OCI-LY1 (cell line): ENCODE results near the gene PRKCB.
"Not testable (repeated sequence)": the region's sequence is repeated elsewhere in the genome, so short reads cannot be mapped to it uniquely, and the experiment has no call there.

ENCODE experiments used
- H2AFZ ChIP-seq: fragments of 200-600 bp; sonication (generic), shearing (Covaris generic); 2 replicates; pipeline ENCODE4 v1.6.0; 2014; ENCODE audit warnings: antibody characterized with exemption, mild to moderate bottlenecking, low read length
- H3F3A ChIP-seq: fragments of 200-600 bp; sonication (generic), shearing (Covaris generic); 2 replicates; pipeline ENCODE4 v1.6.0; 2014; ENCODE audit warnings: mild to moderate bottlenecking, antibody characterized with exemption, low read length, moderate library complexity; ENCODE audit not compliant: insufficient read depth
- H3K27ac ChIP-seq: fragments of 200-600 bp; sonication (generic); 2 replicates; pipeline ENCODE4 v1.5.1; 2014; ENCODE audit warnings: low read length, mixed run types, mild to moderate bottlenecking, low read depth; ENCODE audit not compliant: poor library complexity, severe bottlenecking
- H3K27me3 ChIP-seq: fragments of 200-600 bp; sonication (generic); 2 replicates; pipeline ENCODE4 v1.6.0; 2014; ENCODE audit warnings: antibody characterized with exemption, mild to moderate bottlenecking, low read length, moderate library complexity; ENCODE audit not compliant: insufficient read depth
- H3K36me3 ChIP-seq: fragments of 200-600 bp; sonication (generic); 2 replicates; pipeline ENCODE4 v1.6.1; 2014; ENCODE audit warnings: mild to moderate bottlenecking, antibody characterized with exemption, low read length, moderate library complexity, mixed read lengths; ENCODE audit not compliant: insufficient read depth
- H3K4me1 ChIP-seq: fragments of 200-600 bp; sonication (generic); 2 replicates; pipeline ENCODE4 v1.5.1; 2014; ENCODE audit warnings: mild to moderate bottlenecking, low read length, moderate library complexity; ENCODE audit not compliant: insufficient read depth, severe bottlenecking
- H3K4me2 ChIP-seq: fragments of 200-600 bp; sonication (generic), shearing (Covaris generic); 2 replicates; pipeline ENCODE4 v1.6.1; 2014; ENCODE audit warnings: low read length
- H3K4me3 ChIP-seq: fragments of 200-600 bp; sonication (generic); 2 replicates; pipeline ENCODE4 v1.5.1; 2014; ENCODE audit warnings: low read length, low read depth, mild to moderate bottlenecking, mixed read lengths; ENCODE audit not compliant: poor library complexity, severe bottlenecking
- H3K79me2 ChIP-seq: fragments of 200-600 bp; shearing (Covaris generic); 2 replicates; pipeline ENCODE4 v1.6.1; 2016; ENCODE audit warnings: mixed run types, low read length, mixed read lengths; ENCODE audit not compliant: insufficient read depth
- H3K9ac ChIP-seq: fragments of 200-600 bp; sonication (generic), shearing (Covaris generic); 2 replicates; pipeline ENCODE4 v1.6.1; 2014; ENCODE audit warnings: mild to moderate bottlenecking, low read length, mixed read lengths
- H3K9me2 ChIP-seq: fragments of 200-600 bp; sonication (generic), shearing (Covaris generic); 2 replicates; pipeline ENCODE4 v1.6.1; 2014; ENCODE audit warnings: low read depth, mild to moderate bottlenecking, low read length, mixed read lengths
- H3K9me3 ChIP-seq: fragments of 200-600 bp; shearing (Covaris generic); 2 replicates; pipeline ENCODE4 v1.6.1; 2014; ENCODE audit warnings: low read length, mixed read lengths
- H4K20me1 ChIP-seq: fragments of 200-600 bp; sonication (generic), shearing (Covaris generic); 2 replicates; pipeline ENCODE4 v1.6.0; 2016; ENCODE audit warnings: mild to moderate bottlenecking, low read length; ENCODE audit not compliant: insufficient read depth
- CTCF ChIP-seq: fragments of 200-600 bp; sonication (generic), shearing (Covaris generic); IDR thresholded peaks from 2 replicates; pipeline ENCODE4 v1.5.1; 2017; ENCODE audit warnings: mild to moderate bottlenecking, antibody characterized with exemption, low read length, moderate library complexity, mixed read lengths
- EZH2 ChIP-seq: fragments of 200-600 bp; sonication (generic), shearing (Covaris generic); IDR thresholded peaks from 2 replicates; pipeline ENCODE4 v1.8.0; 2017; ENCODE audit warnings: borderline replicate concordance, mixed run types, mild to moderate bottlenecking, antibody characterized with exemption, low read length, moderate library complexity, mixed read lengths

PRKCB gene

GRCh38 chr16:24013054-24013636, 177.4 kb downstream of the PRKCB start:
- no peak overlapping the region for H3K4me3 ChIP-seq
- no peaks in the 10 kb centered on the region for H3K9me2 ChIP-seq
- no peaks in the 10 kb centered on the region for H3K79me2 ChIP-seq
- no peak overlapping the region for H2AFZ ChIP-seq
- no peak overlapping the region for H3K27ac ChIP-seq
- no peaks in the 10 kb centered on the region for H4K20me1 ChIP-seq
- peaks cover 27% of the 10 kb centered on the region for H3K4me1 ChIP-seq
- no peak for TF ChIP-seq EZH2
- no peak for TF ChIP-seq CTCF
- H3K36me3 ChIP-seq, result no peaks in the 10 kb centered on the region
- H3K9ac ChIP-seq, result no peak overlapping the region
- no peaks in the 10 kb centered on the region for H3F3A ChIP-seq
- no peak overlapping the region for H3K4me2 ChIP-seq
- no peaks in the 10 kb centered on the region for H3K27me3 ChIP-seq
- no peaks in the 10 kb centered on the region for H3K9me3 ChIP-seq

GRCh38 chr16:24013864-24014645, 178.3 kb downstream of the PRKCB start:
- H3F3A ChIP-seq, result no peaks in the 10 kb centered on the region
- no peaks in the 10 kb centered on the region for H3K36me3 ChIP-seq
- no peak overlapping the region; the same call in 1 of the 2 replicates for H3K9ac ChIP-seq
- no peaks in the 10 kb centered on the region for H3K9me3 ChIP-seq
- no peaks in the 10 kb centered on the region for H3K27me3 ChIP-seq
- H3K4me1 ChIP-seq, result peaks cover 27% of the 10 kb centered on the region
- no peak overlapping the region for H2AFZ ChIP-seq
- peak overlapping the region; percentile 22 for H3K27ac ChIP-seq
- H4K20me1 ChIP-seq, result no peaks in the 10 kb centered on the region
- H3K4me3 ChIP-seq, result peak overlapping the region; percentile 36
- TF ChIP-seq EZH2 (no peak), CTCF (no peak)
- H3K9me2 ChIP-seq, result no peaks in the 10 kb centered on the region
- H3K79me2 ChIP-seq, result no peaks in the 10 kb centered on the region
- H3K4me2 ChIP-seq, result peak overlapping the region; percentile 56

GRCh38 chr16:24014955-24015354, 179.2 kb downstream of the PRKCB start:
- not testable (repeated sequence) for H3K4me2 ChIP-seq, H3K9ac ChIP-seq, H3K79me2 ChIP-seq, H3K27me3 ChIP-seq, H3F3A ChIP-seq, H3K9me3 ChIP-seq, H3K9me2 ChIP-seq, H3K36me3 ChIP-seq, H4K20me1 ChIP-seq, H2AFZ ChIP-seq, H3K4me3 ChIP-seq
- Histone ChIP-seq H3K27ac (peak overlapping the region; percentile 22), H3K4me1 (peaks cover 31% of the 10 kb centered on the region)
